Stimulated activated CD8-positive, alpha-beta memory T cell treated with anti-CD3 and anti-CD28 coated beads, Interleukin-7, amount 100 ng/mL, for 4 hours (primary cell): ENCODE measurements around the gene RREB1.

Source experiments
- DNase-seq, 2 donors: peaks; one replicate each; pipeline ENCODE4 v3.0.0-alpha.2; 2020; ENCODE audit warnings: low read depth in 2 of 2

The RREB1 gene

DNA sequence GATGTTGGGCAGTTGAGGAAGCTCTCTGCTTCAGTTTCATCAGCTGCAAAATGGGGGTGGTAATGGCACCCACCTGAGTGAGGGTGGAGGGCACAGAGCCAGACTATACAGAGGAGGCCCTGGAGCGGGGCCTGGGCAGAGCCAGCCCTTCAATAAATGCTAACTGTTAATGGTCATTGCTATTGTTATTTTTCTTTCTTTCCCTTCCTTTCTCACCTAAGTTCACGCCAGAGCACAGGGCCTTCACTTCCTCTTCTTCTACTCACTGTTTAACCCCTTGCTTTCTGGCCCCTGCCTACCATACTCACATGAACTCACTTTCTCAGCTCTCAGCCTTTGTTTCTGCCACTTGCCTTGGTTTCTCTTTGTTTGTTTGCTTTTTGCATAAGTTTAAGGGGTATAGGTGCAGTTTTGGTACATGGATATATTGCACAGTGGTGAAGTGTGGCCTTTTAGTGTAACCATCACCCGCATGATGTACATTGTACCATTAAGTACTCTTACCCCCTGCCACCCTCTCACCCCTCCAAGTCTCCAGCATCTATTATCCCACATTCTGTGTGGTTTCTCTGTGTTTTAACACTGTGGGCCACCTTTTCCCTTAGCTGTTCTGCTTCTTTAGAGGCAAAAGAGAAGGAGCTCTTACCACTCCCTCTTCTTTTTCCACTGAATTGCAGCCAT is 7.5 kb upstream of the RREB1 start:
- no peak for DNase-seq

DNA sequence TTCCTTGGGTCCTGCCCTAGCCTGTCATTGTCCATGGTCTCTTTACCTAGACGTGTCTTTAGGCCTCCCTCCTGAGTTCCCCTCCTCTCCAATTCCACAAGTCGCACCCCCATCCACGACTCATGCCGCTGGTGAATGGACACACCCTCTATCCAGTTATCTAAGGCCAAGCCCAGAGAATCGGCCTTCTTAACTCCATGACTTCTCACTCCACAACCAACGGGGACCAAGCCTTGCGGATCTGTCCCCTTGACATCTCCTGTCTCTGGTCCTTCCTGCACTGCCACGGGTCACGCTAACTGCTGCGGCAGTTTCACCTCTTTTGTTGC is 7.0 kb upstream of the RREB1 start:
- no peak for DNase-seq

DNA sequence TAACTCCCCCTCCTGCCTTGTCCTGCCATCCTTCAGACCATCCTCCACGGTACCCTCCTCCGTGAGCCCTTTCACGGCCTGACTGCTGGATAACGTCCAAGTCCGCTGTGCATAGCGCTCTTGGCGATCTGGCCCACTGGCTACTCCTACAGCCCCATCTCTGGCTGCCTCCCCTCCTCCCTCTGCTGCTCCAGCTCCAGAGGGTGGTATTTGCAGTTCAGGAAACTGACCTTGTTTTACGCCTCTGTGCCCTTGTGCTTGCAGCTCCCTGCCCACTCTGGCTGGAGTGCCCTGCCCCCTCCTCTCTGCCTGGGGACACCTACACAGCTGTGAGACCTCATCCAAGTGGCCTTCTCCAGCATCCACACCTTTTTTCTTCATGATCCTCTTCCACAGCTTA is 6.5 kb upstream of the RREB1 start:
- DNase-seq, result no peak

DNA sequence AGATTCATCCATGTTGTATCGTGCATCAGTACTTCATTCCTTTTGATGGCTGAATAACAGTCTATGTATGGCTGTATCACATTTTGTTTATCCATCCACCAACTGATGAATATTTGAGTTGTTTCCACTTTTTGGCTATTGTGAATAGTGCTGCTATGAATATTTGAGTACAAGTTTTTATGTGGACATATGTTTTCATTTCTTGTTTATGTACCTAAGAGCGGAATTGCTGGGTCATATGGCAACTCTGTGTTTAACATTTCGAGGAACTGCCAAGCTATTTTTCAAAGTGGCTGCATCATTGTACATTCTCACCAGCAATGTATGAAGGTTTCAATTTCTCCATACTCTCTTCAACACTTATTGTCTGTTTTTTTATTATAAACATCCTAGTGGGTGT is 3.0 kb upstream of the RREB1 start:
- DNase-seq, result no peak

DNA sequence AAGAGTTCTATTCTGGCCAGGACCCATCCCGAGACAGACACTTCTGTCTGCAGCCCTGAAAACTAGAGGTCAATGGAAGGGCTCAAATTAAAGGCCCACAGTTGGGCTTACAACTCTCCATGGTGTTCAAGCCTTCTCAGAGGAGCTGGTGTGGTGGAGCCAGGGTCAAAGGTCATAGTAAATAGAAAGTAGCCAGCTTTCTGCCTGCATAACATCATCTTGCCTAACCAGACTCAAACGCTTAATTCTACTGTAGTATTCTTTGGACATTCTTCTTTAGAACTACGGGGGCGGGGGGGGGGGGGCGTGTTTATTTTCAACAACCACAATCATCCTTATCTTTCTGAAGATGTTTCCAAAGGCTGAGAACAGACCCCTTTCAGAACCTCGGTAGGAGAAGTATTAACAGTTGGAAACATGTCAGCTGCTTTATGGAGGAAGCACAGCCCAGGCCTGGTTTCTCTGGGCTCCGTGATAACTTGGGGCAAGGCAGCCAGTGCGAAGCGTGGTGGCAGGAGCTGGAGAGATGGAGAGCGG is 1.5 kb upstream of the RREB1 start:
- DNase-seq, result no peak

DNA sequence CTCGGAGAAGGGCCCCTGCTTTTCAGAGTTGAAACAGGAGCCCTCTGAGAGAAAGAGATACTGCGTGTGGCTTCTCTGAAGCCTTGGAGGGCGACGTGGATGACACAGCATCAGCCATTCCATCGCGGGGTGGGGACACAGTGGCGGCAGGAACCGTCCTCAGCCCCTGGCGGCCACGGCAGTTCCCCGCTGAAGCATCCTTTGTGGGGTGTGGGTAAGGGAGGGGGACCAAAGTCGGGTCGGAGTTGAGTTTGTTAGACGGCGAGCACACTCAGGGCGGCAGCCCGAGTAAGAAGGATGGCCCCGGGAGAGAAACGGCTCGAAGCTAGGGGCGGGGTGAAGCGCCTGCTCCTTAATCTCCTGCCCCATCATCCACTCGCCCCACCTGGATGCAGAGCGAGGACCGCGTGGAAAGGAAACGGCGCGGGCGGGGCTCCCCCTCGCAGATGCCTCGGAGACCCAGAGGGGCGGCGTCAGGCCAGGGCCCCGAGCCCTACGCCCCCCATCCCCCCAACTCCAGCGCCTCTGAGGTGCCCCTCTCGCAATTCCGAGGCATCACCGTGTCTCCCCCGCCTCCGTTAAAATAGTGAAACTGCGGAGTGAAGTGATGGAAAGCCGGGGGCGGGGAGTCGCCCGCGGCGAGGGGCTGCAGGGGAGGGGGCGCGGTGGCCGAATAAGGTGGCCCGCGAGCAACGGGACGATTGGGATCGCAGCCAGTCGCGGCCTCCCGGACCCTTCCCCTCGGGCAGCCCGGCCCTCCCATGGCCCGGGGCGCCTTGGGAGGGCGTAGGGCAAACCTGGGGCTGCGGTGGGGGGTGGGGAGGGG is 796 bp upstream of the RREB1 start:
- peak; percentile 58 to 74 for DNase-seq

DNA sequence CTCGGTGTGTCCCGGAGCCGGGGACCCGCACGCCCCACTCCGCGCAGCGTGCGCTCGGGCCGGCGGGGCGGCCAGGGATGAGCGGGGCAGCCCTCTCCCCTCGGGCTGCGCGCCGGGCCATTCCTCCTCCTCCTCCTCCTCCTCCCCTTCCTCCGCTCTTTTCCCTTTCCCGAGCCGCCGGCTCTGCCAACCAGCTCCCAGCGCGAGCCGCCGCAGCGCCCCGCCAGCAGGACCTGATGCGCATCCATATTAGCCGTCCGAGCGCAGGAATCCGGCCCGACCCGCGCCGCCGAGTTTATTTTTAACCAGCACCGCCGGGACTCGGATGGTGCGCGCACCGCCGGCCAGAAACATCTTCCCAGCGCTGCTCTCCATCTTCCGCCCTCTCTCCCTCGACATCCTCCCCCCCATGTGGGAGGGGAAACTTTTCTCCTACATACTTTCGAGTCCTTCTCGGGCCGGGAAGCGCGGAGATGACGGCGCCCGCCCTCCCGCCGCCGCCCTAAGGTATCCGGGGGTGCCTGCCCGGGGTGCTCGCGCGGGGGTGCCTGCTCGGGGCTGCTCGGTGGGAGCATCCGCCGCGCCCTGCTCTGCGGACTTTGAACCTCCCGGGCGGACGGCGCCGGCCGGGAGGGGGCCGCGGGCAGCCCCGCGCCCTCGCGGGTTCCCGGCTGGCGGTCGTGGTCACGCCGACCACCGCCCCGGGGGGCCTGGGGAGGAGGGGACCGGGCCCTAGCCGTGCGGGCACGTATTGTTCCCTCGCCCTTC is 619 bp downstream of the RREB1 start:
- peak in 1 of 2 donors; percentile 34 for DNase-seq

DNA sequence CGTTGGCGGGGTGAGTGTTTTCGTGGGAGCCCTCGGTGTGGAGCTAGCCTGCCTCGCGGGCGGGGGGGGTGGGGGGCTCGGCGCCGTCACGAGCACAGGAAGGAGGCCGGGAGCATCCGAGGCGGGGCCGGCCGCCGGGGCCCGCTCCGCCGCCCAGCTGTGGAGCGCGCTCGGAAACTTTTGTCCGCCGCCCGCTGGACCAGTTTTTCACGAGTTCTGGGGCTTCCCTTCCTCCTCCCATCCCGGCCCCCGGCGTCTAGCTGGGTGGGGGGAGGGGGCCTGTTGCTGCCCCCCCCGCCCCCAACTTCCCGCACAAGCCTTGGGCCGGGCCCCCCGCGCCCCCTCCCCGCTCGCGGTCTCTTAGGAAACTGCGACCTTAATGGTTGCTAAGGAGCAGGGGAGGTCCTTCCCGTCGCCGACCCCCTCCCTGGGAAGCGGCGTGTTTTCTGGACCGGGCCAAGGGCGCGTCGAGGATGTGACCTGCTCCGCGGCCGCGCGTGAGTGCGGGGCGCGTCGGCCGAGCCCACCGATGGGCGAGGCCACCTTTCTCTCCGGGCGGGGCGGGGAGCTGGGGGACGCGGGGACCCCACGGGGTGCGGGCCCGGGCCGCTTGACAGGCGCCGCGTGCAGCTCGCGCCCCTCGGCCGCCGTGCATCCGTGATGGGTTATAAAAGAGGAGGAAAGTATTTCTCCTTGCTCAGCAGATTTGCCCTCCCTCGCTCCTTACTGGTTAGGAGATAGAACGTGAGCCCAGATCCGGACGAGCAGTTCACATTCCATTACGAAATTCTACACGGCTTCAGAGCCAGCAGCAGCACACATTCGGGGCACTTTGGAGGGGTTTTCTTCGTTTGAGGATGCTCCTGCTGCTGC is 1.4 kb downstream of the RREB1 start:
- peak in 1 of 2 donors; percentile 32 for DNase-seq

DNA sequence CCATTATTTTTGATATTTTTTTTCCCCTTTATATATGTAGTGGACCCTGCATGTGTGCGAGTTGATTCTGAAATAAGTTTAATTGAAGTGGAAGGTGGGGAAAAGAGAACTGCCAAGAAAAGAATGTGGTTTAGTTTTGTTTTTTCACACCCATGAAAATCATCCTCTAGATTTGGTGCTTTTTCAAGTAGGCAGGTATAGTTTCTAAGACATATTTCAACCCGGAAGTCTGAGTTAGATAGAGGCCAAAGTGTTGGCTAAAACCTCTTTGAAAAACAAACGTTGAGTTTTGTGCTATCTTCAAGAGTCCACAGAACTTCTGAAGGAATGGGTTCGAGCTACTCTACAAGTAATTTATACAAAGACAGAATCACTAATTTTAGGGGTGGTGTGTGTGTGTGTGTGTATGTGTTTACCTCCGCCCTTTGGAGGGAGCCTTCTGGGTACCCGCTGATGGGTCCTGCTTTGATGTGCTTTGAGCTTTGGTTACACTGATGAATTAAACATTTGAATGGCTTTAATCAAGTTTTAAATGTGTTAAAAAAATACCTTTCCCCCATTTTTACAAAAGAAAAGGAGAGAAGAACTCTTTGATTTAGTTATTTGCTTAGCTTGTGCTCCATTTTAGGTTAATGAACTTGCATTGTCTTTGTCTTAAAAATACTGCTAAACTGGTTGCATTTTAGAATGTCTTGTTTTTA is 2.5 kb downstream of the RREB1 start:
- DNase-seq, result no peak

DNA sequence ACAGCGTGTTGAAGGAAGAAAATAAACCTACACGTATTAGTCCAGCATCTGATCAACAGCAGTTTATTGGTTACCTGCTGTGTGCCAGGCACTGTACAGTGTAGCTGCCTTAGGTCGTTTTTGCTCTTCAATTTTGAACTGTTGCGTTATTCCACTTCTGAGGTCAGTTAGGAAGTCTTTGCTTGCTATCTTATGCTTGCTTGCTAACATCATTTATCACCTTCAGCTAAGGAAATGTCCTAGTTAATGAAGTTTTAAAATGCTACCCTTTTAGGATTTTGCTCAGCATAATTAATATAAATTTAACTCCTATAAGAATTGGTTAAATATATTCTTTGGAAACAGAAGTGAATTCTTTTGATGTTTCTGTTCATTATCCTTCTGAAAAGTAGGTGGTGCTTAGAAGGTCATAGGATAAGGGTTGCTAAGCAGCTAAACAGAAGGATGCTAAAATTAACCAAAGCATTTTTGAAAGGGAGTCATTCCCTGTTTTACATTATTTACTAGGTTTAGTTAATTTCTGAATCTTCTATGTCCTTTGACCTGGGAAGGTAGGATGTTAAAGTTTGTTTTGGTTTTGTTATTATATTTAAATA is 3.4 kb downstream of the RREB1 start:
- no peak for DNase-seq

DNA sequence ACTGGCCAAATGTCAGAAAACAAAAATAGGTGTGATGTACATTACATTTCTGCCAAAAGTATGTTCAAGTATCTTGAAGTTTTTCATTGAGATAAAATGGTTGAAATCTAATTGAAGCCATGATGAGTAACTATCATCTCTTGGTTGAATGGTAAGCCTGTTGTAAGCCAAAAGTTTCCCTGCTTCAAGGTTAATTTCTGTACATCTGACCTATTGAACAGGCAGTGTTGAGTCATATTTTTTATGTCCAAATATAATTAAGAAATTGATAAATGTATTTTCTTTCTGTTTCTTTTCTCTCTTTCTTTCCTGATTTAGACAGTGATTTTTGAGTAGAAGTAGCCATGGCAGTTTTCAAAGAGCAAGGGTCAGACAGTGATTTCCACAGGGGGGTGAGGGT is 4.4 kb downstream of the RREB1 start:
- DNase-seq, result no peak

DNA sequence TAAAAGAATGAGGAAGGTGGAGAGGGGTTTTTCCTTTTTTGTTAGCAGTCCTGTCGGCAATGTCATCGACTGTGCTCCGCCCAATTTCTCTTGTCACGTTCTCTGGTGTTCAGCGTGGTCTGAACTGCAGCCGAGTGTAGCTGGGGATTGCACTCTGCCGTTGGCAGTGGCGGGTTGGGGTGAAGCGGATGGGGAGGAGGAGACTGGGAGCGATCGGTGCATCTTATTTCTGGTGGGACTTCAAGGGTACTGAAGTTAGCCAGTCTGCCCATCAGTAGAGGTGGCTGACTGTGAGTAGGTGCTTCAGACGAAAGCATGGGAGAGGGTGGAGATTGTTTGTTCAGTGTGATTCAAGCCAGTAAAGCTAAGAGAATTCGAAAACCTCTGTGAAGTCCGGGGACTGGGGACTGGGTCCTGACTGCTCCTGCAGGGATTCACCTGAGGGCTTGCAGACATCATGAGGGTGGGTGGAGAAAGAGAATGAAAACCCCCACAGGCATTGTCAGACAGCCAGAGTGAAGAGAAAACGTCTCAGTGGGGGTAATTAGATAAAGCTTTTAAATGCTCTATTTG is 5.1 kb downstream of the RREB1 start:
- DNase-seq, result peak; percentile 15 to 17

DNA sequence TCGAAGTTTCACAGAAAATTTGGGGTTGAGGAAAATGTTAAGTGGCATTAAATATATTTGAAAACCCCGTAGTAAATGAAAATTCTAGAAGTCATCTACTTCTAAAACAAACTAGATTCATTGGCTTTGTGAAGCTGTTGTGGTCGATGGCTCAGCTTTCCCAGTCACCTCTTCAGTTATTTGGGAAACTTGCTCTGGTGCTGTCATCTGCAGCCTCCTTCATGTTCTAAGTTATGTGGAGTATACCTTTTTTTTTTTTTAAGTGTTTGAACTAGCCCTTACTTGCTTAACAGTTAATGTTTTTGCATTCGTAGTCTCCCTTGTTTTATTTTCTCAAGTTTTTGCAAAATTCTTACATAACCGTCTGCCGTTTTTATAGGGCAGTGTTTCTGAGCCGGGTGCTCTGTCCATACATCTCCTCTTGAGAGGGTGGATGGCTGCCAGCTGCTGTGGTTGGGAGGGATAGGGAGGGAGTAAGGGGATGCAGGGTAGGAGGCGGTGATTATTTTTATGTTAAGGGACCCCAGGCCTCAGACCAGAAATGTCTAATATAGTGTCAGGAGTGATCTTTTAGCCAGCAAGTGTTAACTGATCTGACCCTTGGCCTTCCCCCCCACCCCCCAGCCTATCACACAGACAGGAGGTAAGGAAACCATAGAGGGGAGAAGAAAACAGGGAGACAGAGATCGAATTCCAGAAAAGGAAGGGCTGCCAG is 7.1 kb downstream of the RREB1 start:
- no peak for DNase-seq

DNA sequence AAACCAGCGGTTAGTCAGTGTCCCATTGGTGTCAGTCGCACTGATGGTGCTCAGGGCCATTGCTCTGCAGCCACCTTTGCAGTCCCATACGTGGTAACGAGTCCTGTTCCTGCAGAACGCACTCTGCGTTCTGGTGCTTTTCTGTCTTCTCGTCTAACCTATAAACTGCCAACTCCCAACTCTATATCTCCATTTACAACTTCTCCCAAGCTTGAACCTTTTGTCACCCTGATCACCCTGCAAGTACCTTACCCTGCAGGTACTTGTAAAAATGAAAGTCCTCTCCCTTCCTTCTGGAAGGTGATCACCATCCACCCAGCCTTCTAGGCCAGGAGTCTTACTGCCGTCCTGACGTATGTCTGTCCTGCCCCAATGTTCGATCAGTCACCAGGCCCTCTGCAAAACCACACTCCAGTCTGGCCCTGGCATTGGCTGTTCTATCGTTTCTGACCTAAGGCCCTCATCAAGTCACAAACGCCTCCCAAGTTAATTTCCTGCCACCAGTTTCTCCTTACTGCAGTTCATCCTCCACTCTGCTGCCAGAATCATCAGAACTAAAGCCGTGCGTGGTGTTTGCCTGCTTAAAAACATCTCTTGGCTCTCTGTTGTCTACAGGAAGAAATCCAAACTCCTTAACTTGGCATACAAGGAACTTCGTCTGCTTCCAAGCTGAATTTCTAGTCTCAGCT is 7.9 kb downstream of the RREB1 start:
- DNase-seq, result no peak

DNA sequence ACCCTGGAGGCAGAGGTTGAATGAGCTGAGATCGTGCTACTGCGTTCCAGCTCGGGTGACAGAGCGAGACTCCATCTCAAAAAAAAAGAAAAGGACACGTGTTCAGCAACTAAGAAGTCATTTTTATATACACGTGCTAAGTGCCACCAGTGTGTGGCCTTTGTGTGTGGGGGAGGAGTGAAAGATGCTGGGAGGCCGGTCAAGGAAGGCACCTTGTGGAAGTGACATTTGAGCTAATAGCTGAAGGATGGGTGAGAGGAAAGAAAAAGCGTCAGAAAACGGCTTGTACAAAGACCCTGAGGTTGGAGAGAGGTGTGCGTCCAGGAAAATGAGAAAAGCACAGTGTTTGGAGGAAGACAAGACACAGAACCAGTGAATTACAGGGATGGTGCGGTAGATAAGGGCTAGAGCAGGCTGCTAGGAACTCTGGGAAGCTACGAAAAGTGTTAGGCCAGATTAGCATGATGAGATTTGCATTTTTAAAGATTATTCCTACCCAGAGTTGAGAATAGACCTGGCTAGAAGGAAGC is 11.6 kb downstream of the RREB1 start:
- no peak for DNase-seq

DNA sequence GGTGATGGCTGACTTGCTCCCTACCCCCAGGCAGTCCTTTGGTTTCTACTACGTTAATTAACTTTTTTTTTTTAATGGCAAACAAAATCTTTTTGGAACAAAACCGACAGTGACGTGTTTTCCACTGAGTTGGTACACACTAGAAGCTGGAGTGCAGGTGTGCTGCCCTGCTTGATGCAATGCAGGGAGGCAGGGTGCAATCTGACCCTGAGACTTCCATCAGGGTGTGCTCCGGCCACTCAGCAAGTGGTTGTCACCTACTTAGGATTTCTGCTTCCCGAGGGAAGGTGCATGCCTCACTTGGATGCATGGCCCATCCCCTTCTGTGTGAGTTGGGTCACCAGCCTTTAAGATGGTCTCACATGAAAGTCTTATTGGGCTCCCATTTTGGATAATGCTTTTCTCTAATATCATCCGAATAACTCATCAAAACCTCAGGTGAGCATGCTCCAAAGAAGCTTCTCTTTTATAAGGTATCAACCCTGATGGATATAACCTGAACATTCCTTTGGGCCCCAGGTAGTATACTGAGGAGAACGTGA is 14.0 kb downstream of the RREB1 start:
- DNase-seq, result no peak

DNA sequence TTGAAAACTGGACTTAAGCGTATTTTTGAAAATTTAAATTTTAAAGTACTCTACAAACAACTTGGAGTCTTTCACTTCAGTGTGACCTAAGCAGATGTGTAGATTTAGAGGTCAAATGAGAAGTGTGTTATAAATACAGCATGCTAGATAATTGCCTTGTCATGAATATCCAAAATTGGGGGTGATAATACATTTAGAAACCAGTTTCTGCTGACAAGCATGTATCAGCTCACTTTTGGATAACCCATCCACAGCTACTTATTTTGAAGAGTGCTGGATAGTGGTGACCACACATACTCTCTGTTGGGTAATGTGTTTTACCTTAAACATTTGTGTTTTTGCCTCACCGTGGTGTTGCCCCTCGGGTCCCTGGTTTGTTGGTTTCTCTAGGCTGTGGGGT is 14.9 kb downstream of the RREB1 start:
- DNase-seq, result no peak

DNA sequence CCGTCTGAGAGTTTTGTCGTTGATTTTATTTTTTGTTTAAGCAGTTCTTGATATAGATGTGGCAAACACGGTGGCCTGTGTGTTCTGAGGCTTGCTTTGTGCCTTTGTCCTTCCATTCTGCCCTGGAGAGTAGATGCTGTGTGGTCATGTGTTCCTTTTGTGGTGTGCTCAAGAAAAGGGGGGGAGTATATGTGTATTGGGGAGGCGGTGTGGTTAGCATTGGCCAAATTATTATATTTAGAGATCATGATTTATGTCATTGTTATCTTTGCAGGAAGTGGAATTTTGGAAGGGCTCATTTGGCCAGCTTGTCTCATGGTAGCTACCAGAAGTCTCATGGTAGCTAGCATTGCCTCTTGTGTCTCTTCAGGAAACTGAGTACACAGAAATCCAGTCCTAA is 16.4 kb downstream of the RREB1 start:
- DNase-seq, result no peak
